ENCODE measurements around the gene DNAH8. TPM values are rescaled to one million over a fixed set of nuclear protein-coding genes. Genes with fewer than 3 reads are reported as not detected.

The DNAH8 gene
- total and polyA plus RNA-seq, 4 donors, result 0.01 to 0.37 (median 0.11) TPM

DNA sequence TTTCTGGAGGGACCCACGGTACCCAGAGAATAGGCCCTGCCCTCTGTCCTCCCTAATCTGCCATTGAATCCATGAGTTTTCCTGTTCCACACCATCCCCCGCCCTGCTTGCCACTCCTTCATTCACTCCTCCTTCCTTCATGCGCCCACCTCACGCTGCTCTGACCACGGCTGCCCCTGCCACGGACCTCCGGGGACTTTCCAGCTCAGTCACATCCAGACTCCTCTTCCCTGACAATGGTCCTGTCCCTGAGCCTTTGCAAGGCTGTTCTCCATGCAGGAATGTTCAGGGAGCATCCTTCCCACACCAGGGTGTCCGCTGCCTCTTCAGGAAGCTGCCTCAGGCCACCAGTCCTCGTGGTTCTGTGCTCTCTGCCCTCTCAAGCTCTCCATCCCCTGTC is 359.4 kb downstream of the DNAH8 start:
- H3K4me3 ChIP-seq, result no peak overlapping the region
- WGBS, 2 donors, result 85 to 87% methylated on average over 9 of the region's 9 CpGs
- H3K27ac ChIP-seq (ENCODE audit: low read depth in 1 of 2, low read length in 1 of 2), result no peak overlapping the region
- H3K27me3 ChIP-seq (ENCODE audit: control insufficient read depth in 3 of 3, insufficient read depth in 3 of 3, low read length in 2 of 3), result no peaks in the 10 kb centered on the region
- DNase-seq (peak in 1 of 3 donors; percentile 10), ATAC-seq (ENCODE audit: insufficient read depth, low FRiP score) (no peak)
- H3K9me3 ChIP-seq (ENCODE audit: control insufficient read depth in 4 of 4, insufficient read depth in 3 of 4, low read length in 3 of 4), result no peaks in the 10 kb centered on the region
- TF ChIP-seq, protein P1, sequence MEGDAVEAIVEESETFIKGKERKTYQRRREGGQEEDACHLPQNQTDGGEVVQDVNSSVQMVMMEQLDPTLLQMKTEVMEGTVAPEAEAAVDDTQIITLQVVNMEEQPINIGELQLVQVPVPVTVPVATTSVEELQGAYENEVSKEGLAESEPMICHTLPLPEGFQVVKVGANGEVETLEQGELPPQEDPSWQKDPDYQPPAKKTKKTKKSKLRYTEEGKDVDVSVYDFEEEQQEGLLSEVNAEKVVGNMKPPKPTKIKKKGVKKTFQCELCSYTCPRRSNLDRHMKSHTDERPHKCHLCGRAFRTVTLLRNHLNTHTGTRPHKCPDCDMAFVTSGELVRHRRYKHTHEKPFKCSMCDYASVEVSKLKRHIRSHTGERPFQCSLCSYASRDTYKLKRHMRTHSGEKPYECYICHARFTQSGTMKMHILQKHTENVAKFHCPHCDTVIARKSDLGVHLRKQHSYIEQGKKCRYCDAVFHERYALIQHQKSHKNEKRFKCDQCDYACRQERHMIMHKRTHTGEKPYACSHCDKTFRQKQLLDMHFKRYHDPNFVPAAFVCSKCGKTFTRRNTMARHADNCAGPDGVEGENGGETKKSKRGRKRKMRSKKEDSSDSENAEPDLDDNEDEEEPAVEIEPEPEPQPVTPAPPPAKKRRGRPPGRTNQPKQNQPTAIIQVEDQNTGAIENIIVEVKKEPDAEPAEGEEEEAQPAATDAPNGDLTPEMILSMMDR (IDR thresholded peaks at IDR 0.05; ENCODE audit: control extremely low read depth, extremely low read depth), result no peak
- H3K36me3 ChIP-seq (ENCODE audit: control insufficient read depth in 4 of 4, insufficient read depth in 4 of 4, low read length in 4 of 4), result no peaks in the 10 kb centered on the region
- H3K9ac ChIP-seq (ENCODE audit: insufficient read depth in 1 of 2, low read length in 2 of 2), result no peak overlapping the region
- H3K4me1 ChIP-seq (ENCODE audit: control insufficient read depth in 5 of 5, insufficient read depth in 5 of 5, low read length in 5 of 5), result no peaks in the 10 kb centered on the region

DNA sequence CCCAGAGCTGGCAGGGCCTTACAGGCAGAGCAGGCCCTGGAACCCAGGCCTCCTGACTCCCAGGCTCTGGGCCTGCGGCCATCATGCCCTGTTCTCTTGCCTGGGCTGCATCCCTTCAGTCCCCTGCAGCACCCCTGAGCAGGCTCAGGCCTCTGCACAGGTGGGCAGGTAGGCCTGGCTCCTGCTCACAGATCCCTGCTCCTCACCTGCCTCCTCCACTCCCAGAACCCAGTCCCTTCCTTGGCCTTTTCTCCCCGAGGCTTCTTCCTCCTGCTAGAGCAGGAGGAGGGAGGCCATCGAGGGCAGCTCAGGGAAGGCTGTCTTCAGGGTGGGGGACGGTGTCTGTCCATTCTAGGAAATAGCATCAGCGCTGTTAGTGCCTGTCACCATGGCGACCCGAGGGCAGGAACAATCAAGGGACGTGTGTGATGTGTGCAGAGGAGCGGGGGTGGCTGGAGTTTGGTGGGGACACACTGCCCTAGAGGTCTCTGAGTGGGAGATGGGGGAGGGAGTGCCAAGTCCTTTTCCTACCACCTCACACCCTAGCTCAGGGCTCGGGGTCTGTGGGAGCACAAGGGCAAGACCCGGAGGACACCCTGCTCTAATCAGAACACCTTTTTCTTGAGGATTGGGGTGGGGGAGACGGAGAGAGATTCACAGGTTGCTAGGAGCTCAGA is 360.0 kb downstream of the DNAH8 start:
- H3K36me3 ChIP-seq (ENCODE audit: control insufficient read depth in 4 of 4, insufficient read depth in 4 of 4, low read length in 4 of 4), result no peaks in the 10 kb centered on the region
- WGBS, 2 donors, result 69 to 72% methylated on average over 12 of the region's 12 CpGs
- no peak overlapping the region for H3K4me3 ChIP-seq
- ATAC-seq (ENCODE audit: insufficient read depth, low FRiP score), result no peak
- H3K27me3 ChIP-seq (ENCODE audit: control insufficient read depth in 3 of 3, insufficient read depth in 3 of 3, low read length in 2 of 3), result no peaks in the 10 kb centered on the region
- no peaks in the 10 kb centered on the region for H3K9me3 ChIP-seq (ENCODE audit: control insufficient read depth in 4 of 4, insufficient read depth in 3 of 4, low read length in 3 of 4)
- H3K27ac ChIP-seq (ENCODE audit: low read depth in 1 of 2, low read length in 1 of 2), result no peak overlapping the region
- TF ChIP-seq, protein P1 (IDR thresholded peaks at IDR 0.05; ENCODE audit: control extremely low read depth, extremely low read depth), result no peak
- H3K4me1 ChIP-seq (ENCODE audit: control insufficient read depth in 5 of 5, insufficient read depth in 5 of 5, low read length in 5 of 5), result no peaks in the 10 kb centered on the region
- H3K9ac ChIP-seq (ENCODE audit: insufficient read depth in 1 of 2, low read length in 2 of 2), result no peak overlapping the region
- DNase-seq, result peak in 1 of 3 donors; percentile 13

DNA sequence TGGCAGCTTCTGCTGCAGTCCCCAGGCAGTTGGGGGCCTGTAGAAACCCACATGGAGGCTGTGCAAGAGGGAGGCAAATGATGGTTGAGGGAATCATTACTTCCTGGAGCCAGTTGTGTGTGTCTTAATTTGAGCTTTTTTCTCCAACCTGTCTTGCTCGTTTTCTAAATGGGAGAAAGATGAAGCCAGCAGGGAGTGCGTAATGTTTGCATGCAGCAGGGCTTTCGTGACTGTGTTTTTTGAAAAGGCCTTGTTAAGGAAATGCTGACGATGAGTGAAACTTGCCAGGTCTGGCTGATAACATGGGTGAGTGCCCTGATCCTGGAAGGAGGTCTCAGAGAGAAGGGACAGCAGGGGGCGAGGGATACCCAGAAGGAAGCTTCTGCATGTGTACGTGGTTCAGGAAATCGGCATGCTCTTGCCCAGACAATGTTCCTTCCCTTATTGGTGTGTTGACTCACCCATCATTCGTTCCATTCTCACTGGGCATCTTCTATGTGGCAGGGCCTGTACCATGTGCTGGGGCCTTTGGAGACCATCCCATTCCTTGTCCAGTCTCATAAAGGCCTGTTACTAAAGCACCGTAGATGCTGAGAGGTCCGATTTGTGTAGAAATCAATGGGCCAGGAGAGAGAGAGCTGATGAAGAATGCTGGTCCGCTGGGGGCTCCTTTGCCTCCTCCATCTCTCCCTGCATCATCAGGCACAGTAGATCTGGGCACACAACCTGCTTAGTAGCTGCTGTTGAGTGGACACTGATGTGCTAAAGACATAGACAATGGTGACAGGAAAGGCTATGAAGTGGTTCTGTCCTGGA is 360.9 kb downstream of the DNAH8 start:
- DNase-seq, result peak in 1 of 3 donors; percentile 2
- TF ChIP-seq, protein P1 (IDR thresholded peaks at IDR 0.05; ENCODE audit: control extremely low read depth, extremely low read depth), result no peak
- no peak overlapping the region for H3K27ac ChIP-seq (ENCODE audit: low read depth in 1 of 2, low read length in 1 of 2)
- no peaks in the 10 kb centered on the region for H3K36me3 ChIP-seq (ENCODE audit: control insufficient read depth in 4 of 4, insufficient read depth in 4 of 4, low read length in 4 of 4)
- no peaks in the 10 kb centered on the region for H3K4me1 ChIP-seq (ENCODE audit: control insufficient read depth in 5 of 5, insufficient read depth in 5 of 5, low read length in 5 of 5)
- H3K9ac ChIP-seq (ENCODE audit: insufficient read depth in 1 of 2, low read length in 2 of 2), result no peak overlapping the region
- ATAC-seq (ENCODE audit: insufficient read depth, low FRiP score), result no peak
- no peaks in the 10 kb centered on the region for H3K27me3 ChIP-seq (ENCODE audit: control insufficient read depth in 3 of 3, insufficient read depth in 3 of 3, low read length in 2 of 3)
- no peak overlapping the region for H3K4me3 ChIP-seq
- WGBS, 2 donors, result 77 to 81% methylated on average over 11 of the region's 11 CpGs
- no peaks in the 10 kb centered on the region for H3K9me3 ChIP-seq (ENCODE audit: control insufficient read depth in 4 of 4, insufficient read depth in 3 of 4, low read length in 3 of 4)
